H1 (cell line): ENCODE results near the gene GTF2IRD1. TPM values are rescaled to one million over a fixed set of nuclear protein-coding genes. Genes with fewer than 3 reads are reported as not detected.

Source experiments
- CBX5 ChIP-seq: fragments of 300-800, 300-1000 bp; sonication (generic); IDR thresholded peaks from 2 replicates; pipeline ENCODE4 v1.7.1; 2016; ENCODE audit warnings: antibody characterized with exemption, low read length, low read depth
- CBX8 ChIP-seq: fragments of 300-800, 300-1000 bp; sonication (generic); IDR thresholded peaks from 2 replicates; pipeline ENCODE4 v1.7.1; 2016; ENCODE audit warnings: low read depth, low read length, borderline replicate concordance
- CHD1 ChIP-seq: IDR thresholded peaks from 2 replicates; pipeline ENCODE4 v1.6.1; 2012; ENCODE audit warnings: low read depth, low read length, improper control_type of control experiment
- JUND ChIP-seq: IDR thresholded peaks from 2 replicates; pipeline ENCODE4 v1.6.1; 2011; ENCODE audit warnings: mild to moderate bottlenecking, improper control_type of control experiment, low read length
- KDM5A ChIP-seq: fragments of 200-600 bp; IDR thresholded peaks from 2 replicates; pipeline ENCODE4 v1.7.1; 2012; ENCODE audit warnings: mild to moderate bottlenecking, low read length, inconsistent platforms, mixed read lengths
- MAFK ChIP-seq: IDR thresholded peaks from 2 replicates; pipeline ENCODE4 v1.6.1; 2012; ENCODE audit warnings: low read depth, mild to moderate bottlenecking, improper control_type of control experiment, low read length
- RBBP5 ChIP-seq: IDR thresholded peaks from 2 replicates; pipeline ENCODE4 v1.7.1; 2012; ENCODE audit warnings: low read depth, mild to moderate bottlenecking, inconsistent platforms, low read length, moderate library complexity, borderline replicate concordance
- SAP30 ChIP-seq: fragments of 300-600 bp; sonication (generic); IDR thresholded peaks from 2 replicates; pipeline ENCODE4 v1.7.1; 2012; ENCODE audit warnings: low read length, moderate library complexity, mild to moderate bottlenecking, inconsistent platforms; ENCODE audit not compliant: insufficient read depth, insufficient replicate concordance
- SIN3A ChIP-seq, 2 experiments: IDR thresholded peaks in 1 of 2; conservative IDR thresholded peaks in 1 of 2; 2 replicates each; pipeline ENCODE4 v1.6.1; 2011 to 2012; ENCODE audit warnings: low read length in 2 of 2, improper control_type of control experiment in 1 of 2, low read depth in 1 of 2, mild to moderate bottlenecking in 1 of 2
- SP2 ChIP-seq: IDR thresholded peaks from 2 replicates; pipeline ENCODE4 v1.6.1; 2012; ENCODE audit warnings: mild to moderate bottlenecking, low read length, inconsistent platforms
- ZNF274 ChIP-seq: IDR thresholded peaks from 2 replicates; pipeline ENCODE4 v1.7.0; 2012; ENCODE audit warnings: low read length, borderline replicate concordance; ENCODE audit errors: extremely low read depth
- polyA plus RNA-seq, 7 experiments: library from polyadenylated mRNA; depleted of rRNA in 3 of 7; stranded (reverse) in 5 of 7; unstranded in 2 of 7; fragments of >200 nt in 5 of 7; fragments of 200-250 nt in 2 of 7; gene quantifications; 1 replicate in 5 of 7; 2 replicates in 1 of 7; 4 replicates in 1 of 7; pipeline versions ENCODE4 v1.2.1 to v1.2.3, GENCODE V29; 2011 to 2013; ENCODE audit warnings: missing spikeins in 2 of 7, mixed read lengths in 2 of 7
- total RNA-seq: library from RNA; stranded (reverse); fragmentation: NEBNext Ultra II Directional; extraction: Animal tissue kit (Norgen Biotek cat#: 25700); gene quantifications from 2 replicates; pipeline ENCODE4 v1.2.1, GENCODE V29; 2021
- TF ChIP-seq, protein P1 (sequence below): fragments of 300-600 bp; sonication (generic); IDR thresholded peaks from 2 replicates; pipeline ENCODE4 v1.7.1; 2012; ENCODE audit warnings: low read length, moderate library complexity, mild to moderate bottlenecking, inconsistent platforms; ENCODE audit not compliant: insufficient replicate concordance

Gene GTF2IRD1
- total and polyA plus RNA-seq, 2 of the 8 experiments (the other 6 are each of a cell fraction or from before 2014, with no cell fraction given) = 27.4 to 45.4 TPM

DNA sequence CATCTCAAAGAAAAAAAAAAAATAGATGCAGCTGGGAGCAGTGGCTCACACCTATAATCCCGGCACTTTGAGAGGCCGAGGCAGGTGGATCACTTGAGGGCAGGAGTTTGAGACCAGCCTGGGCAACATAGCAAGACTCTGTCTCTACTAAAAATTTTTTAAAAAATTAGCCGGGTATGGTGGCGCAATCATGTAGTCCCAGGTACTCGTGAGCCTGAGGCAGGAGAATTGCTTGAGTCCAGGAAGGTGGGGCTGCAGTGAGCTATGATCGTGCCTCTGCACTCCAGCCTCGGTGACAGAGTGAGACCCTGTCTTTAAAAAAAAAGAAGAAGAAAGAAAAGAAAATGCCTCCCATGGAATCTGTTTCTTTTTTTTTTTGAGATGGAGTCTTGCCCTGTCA, 31.9 kb downstream of the GTF2IRD1 start (continued):
- TF ChIP-seq, protein P1, sequence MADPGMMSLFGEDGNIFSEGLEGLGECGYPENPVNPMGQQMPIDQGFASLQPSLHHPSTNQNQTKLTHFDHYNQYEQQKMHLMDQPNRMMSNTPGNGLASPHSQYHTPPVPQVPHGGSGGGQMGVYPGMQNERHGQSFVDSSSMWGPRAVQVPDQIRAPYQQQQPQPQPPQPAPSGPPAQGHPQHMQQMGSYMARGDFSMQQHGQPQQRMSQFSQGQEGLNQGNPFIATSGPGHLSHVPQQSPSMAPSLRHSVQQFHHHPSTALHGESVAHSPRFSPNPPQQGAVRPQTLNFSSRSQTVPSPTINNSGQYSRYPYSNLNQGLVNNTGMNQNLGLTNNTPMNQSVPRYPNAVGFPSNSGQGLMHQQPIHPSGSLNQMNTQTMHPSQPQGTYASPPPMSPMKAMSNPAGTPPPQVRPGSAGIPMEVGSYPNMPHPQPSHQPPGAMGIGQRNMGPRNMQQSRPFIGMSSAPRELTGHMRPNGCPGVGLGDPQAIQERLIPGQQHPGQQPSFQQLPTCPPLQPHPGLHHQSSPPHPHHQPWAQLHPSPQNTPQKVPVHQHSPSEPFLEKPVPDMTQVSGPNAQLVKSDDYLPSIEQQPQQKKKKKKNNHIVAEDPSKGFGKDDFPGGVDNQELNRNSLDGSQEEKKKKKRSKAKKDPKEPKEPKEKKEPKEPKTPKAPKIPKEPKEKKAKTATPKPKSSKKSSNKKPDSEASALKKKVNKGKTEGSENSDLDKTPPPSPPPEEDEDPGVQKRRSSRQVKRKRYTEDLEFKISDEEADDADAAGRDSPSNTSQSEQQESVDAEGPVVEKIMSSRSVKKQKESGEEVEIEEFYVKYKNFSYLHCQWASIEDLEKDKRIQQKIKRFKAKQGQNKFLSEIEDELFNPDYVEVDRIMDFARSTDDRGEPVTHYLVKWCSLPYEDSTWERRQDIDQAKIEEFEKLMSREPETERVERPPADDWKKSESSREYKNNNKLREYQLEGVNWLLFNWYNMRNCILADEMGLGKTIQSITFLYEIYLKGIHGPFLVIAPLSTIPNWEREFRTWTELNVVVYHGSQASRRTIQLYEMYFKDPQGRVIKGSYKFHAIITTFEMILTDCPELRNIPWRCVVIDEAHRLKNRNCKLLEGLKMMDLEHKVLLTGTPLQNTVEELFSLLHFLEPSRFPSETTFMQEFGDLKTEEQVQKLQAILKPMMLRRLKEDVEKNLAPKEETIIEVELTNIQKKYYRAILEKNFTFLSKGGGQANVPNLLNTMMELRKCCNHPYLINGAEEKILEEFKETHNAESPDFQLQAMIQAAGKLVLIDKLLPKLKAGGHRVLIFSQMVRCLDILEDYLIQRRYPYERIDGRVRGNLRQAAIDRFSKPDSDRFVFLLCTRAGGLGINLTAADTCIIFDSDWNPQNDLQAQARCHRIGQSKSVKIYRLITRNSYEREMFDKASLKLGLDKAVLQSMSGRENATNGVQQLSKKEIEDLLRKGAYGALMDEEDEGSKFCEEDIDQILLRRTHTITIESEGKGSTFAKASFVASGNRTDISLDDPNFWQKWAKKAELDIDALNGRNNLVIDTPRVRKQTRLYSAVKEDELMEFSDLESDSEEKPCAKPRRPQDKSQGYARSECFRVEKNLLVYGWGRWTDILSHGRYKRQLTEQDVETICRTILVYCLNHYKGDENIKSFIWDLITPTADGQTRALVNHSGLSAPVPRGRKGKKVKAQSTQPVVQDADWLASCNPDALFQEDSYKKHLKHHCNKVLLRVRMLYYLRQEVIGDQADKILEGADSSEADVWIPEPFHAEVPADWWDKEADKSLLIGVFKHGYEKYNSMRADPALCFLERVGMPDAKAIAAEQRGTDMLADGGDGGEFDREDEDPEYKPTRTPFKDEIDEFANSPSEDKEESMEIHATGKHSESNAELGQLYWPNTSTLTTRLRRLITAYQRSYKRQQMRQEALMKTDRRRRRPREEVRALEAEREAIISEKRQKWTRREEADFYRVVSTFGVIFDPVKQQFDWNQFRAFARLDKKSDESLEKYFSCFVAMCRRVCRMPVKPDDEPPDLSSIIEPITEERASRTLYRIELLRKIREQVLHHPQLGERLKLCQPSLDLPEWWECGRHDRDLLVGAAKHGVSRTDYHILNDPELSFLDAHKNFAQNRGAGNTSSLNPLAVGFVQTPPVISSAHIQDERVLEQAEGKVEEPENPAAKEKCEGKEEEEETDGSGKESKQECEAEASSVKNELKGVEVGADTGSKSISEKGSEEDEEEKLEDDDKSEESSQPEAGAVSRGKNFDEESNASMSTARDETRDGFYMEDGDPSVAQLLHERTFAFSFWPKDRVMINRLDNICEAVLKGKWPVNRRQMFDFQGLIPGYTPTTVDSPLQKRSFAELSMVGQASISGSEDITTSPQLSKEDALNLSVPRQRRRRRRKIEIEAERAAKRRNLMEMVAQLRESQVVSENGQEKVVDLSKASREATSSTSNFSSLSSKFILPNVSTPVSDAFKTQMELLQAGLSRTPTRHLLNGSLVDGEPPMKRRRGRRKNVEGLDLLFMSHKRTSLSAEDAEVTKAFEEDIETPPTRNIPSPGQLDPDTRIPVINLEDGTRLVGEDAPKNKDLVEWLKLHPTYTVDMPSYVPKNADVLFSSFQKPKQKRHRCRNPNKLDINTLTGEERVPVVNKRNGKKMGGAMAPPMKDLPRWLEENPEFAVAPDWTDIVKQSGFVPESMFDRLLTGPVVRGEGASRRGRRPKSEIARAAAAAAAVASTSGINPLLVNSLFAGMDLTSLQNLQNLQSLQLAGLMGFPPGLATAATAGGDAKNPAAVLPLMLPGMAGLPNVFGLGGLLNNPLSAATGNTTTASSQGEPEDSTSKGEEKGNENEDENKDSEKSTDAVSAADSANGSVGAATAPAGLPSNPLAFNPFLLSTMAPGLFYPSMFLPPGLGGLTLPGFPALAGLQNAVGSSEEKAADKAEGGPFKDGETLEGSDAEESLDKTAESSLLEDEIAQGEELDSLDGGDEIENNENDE = no peak
- TF ChIP-seq SIN3A (conservative IDR thresholded peaks at IDR 0.05 in 1 of 2, IDR thresholded peaks at IDR 0.05 in 1 of 2; ENCODE audit: low read depth in 1 of 2, low read length in 2 of 2) = no peak
- TF ChIP-seq JUND = no peak
- TF ChIP-seq KDM5A = no peak
- no peak for TF ChIP-seq MAFK
- TF ChIP-seq ZNF274 = no peak
- no peak for TF ChIP-seq SP2
- TF ChIP-seq CBX5 = no peak
- TF ChIP-seq CHD1 = no peak
- TF ChIP-seq RBBP5 = no peak
- no peak for TF ChIP-seq SAP30
- no peak for TF ChIP-seq CBX8
